ENCODE measurements around the gene LOXHD1.

LOXHD1 gene

GRCh38 chr18:46657115-46657955 lies at the start of gene LOXHD1:
Gene LOXHD1, minus strand, starts transcription at chr18:46657220. Its CDS starts 187 bp downstream, at chr18:46657033.
- DNase-seq: no peak

GRCh38 chr18:46705521-46705920 lies 48.5 kb upstream of the LOXHD1 start:
- DNase-seq: no peak

- no peak for DNase-seq
Observed at GRCh38 chr18:46704816-46705215, 47.8 kb upstream of the LOXHD1 start.

- no peak for DNase-seq
Observed at GRCh38 chr18:46704189-46704588, 47.2 kb upstream of the LOXHD1 start.

- DNase-seq: no peak
Observed at GRCh38 chr18:46702471-46702870, 45.5 kb upstream of the LOXHD1 start.

- no peak for DNase-seq
Observed at GRCh38 chr18:46700066-46700824, 43.2 kb upstream of the LOXHD1 start.

GRCh38 chr18:46696702-46697101 lies 39.7 kb upstream of the LOXHD1 start:
- DNase-seq: no peak

- DNase-seq: no peak
Observed at GRCh38 chr18:46696268-46696667, 39.2 kb upstream of the LOXHD1 start.

GRCh38 chr18:46693996-46694395 lies 37.0 kb upstream of the LOXHD1 start:
- DNase-seq: no peak

GRCh38 chr18:46688853-46689525 lies 32.0 kb upstream of the LOXHD1 start:
- DNase-seq: no peak

- no peak for DNase-seq
Observed at GRCh38 chr18:46686186-46686585, 29.2 kb upstream of the LOXHD1 start.

GRCh38 chr18:46683252-46683651 lies 26.2 kb upstream of the LOXHD1 start:
- no peak for DNase-seq

GRCh38 chr18:46680784-46681695 lies 24.0 kb upstream of the LOXHD1 start:
- no peak for DNase-seq

GRCh38 chr18:46679846-46680598 lies 23.0 kb upstream of the LOXHD1 start:
- DNase-seq: no peak

GRCh38 chr18:46678785-46679399 lies 21.9 kb upstream of the LOXHD1 start:
- DNase-seq: no peak

- no peak for DNase-seq
Observed at GRCh38 chr18:46678041-46678440, 21.0 kb upstream of the LOXHD1 start.

- no peak for DNase-seq
Observed at GRCh38 chr18:46677611-46678010, 20.6 kb upstream of the LOXHD1 start.

GRCh38 chr18:46676182-46676835 lies 19.3 kb upstream of the LOXHD1 start:
- DNase-seq: no peak

- no peak for DNase-seq
Observed at GRCh38 chr18:46675112-46675511, 18.1 kb upstream of the LOXHD1 start.

Data from NCI-H2081 treated with DMSO at 0.1 percent for 48 hours (cell line).